ENCODE measurements around the gene PFDN5.
"Not testable (repeated sequence)": the region's sequence is repeated elsewhere in the genome, so short reads cannot be mapped to it uniquely, and the experiment has no call there.

- TF ChIP-seq CTCF (IDR thresholded peaks at IDR 0.05; ENCODE audit: low read length); EZH2 (optimal IDR thresholded peaks at IDR 0.05; ENCODE audit: low read depth, low read length); EZH2phosphoT487 (IDR thresholded peaks at IDR 0.05; ENCODE audit: low read length): not testable (repeated sequence)
These were observed 37.0 kb downstream of the PFDN5 start for GRCh38 chr12:53332339-53332738.
